Choroid plexus epithelial cell (primary cell): ENCODE measurements around the gene OR52W1.

ENCODE experiments used
- DNase-seq: peaks from one replicate; pipeline ENCODE4 v3.0.0-alpha.2; 2010; ENCODE audit warnings: low read depth
- H3K4me3 ChIP-seq: 2 replicates; pipeline ENCODE4 v1.5.1; 2011; ENCODE audit warnings: low read depth, mild to moderate bottlenecking, control low read depth, low read length, moderate library complexity
- CTCF ChIP-seq: conservative IDR thresholded peaks from 2 replicates; pipeline ENCODE4 v1.5.1; 2011; ENCODE audit warnings: low read depth, mild to moderate bottlenecking, control low read depth, inconsistent platforms, low read length, moderate library complexity

Gene OR52W1

GRCh38 chr11:6199174-6199810, at the start of gene OR52W1:
Gene OR52W1 (plus strand): TSS chr11:6199224. CDS start chr11:6199224, 0 bp downstream.
- DNase-seq, result no peak
- no peak for TF ChIP-seq CTCF
- H3K4me3 ChIP-seq, result no peak within 1 kb of the TSS

GRCh38 chr11:6151117-6151516, 47.9 kb upstream of the OR52W1 start:
- no peak for TF ChIP-seq CTCF
- H3K4me3 ChIP-seq, result no peak overlapping the region
- no peak for DNase-seq

- no peak for TF ChIP-seq CTCF
Measured at GRCh38 chr11:6152126-6152525, 46.9 kb upstream of the OR52W1 start.

GRCh38 chr11:6156628-6157359, 42.2 kb upstream of the OR52W1 start:
- DNase-seq, result no peak
- no peak overlapping the region for H3K4me3 ChIP-seq
- no peak for TF ChIP-seq CTCF

More at GRCh38 chr11:6152126-6152525, 46.9 kb upstream of the OR52W1 start:
- H3K4me3 ChIP-seq, result no peak overlapping the region
- no peak for DNase-seq

- no peak within 1 kb of the TSS for H3K4me3 ChIP-seq
- no peak for TF ChIP-seq CTCF
- no peak for DNase-seq
Measured at GRCh38 chr11:6170226-6170625, 28.8 kb upstream of the OR52W1 start, which contains the start of gene OR52B2. Gene OR52B2 (minus strand): TSS chr11:6170326. CDS start chr11:6170326, 0 bp downstream.

- TF ChIP-seq CTCF, result no peak
- no peak overlapping the region for H3K4me3 ChIP-seq
- DNase-seq, result no peak
Measured at GRCh38 chr11:6175440-6175839, 23.6 kb upstream of the OR52W1 start.

GRCh38 chr11:6191742-6192141, 7.3 kb upstream of the OR52W1 start:
- no peak for DNase-seq
- TF ChIP-seq CTCF, result no peak
- no peak overlapping the region for H3K4me3 ChIP-seq
